NCI-H1417 (cell line): Measurements from ENCODE around the gene CITED4.

Source experiments
- DNase-seq, 3 experiments: peaks; one replicate each; lab custom pipeline; 2025; lab: John Stamatoyannopoulos, UW

CITED4 gene

GRCh38 chr1:40834968-40835545 is 27.1 kb downstream of the CITED4 start:
- DNase-seq: no peak

GRCh38 chr1:40833979-40834378 is 28.2 kb downstream of the CITED4 start:
- no peak for DNase-seq

- DNase-seq: no peak
These were observed 31.0 kb downstream of the CITED4 start for GRCh38 chr1:40831001-40831732.

GRCh38 chr1:40830419-40830943 is 31.7 kb downstream of the CITED4 start:
- no peak for DNase-seq

GRCh38 chr1:40829631-40830245 is 32.4 kb downstream of the CITED4 start:
- DNase-seq: no peak

- no peak for DNase-seq
These were observed 36.2 kb downstream of the CITED4 start for GRCh38 chr1:40825996-40826395.

GRCh38 chr1:40825435-40825788 is 36.8 kb downstream of the CITED4 start:
- DNase-seq: no peak

- DNase-seq: no peak
These were observed 37.4 kb downstream of the CITED4 start for GRCh38 chr1:40824591-40825434.

GRCh38 chr1:40823983-40824382 is 38.2 kb downstream of the CITED4 start:
- no peak for DNase-seq

- no peak for DNase-seq
These were observed 38.8 kb downstream of the CITED4 start for GRCh38 chr1:40823345-40823744.

GRCh38 chr1:40822890-40823289 is 39.3 kb downstream of the CITED4 start:
- DNase-seq: no peak

- DNase-seq: peak in 1 of 3 experiments; percentile 27
These were observed 41.1 kb downstream of the CITED4 start for GRCh38 chr1:40820911-40821693.

GRCh38 chr1:40820251-40820797 is 41.8 kb downstream of the CITED4 start:
- no peak for DNase-seq

GRCh38 chr1:40819101-40819500 is 43.1 kb downstream of the CITED4 start:
- no peak for DNase-seq

GRCh38 chr1:40818264-40818961 is 43.8 kb downstream of the CITED4 start:
- peak in 2 of 3 experiments; percentile 62 to 75 for DNase-seq

GRCh38 chr1:40817791-40818263 is 44.3 kb downstream of the CITED4 start:
- no peak for DNase-seq

- no peak for DNase-seq
These were observed 46.7 kb downstream of the CITED4 start for GRCh38 chr1:40815420-40815819.
